Activated CD4-positive, alpha-beta T cell treated with anti-CD3 and anti-CD28 coated beads, Interleukin-2, amount 10 ng/mL, durations not matched to agents 24 days and 14 days (primary cell): ENCODE results near the gene PKD2. TPM values are rescaled to one million over a fixed set of nuclear protein-coding genes. Genes with fewer than 3 reads are reported as not detected.
"Not testable (repeated sequence)": the region's sequence is repeated elsewhere in the genome, so short reads cannot be mapped to it uniquely, and the experiment has no call there.

Source experiments
- DNase-seq: peaks from one replicate; pipeline ENCODE4 v3.0.0; 2022
- H3K27ac Mint-ChIP-seq: one replicate; pipeline ENCODE4 v1.8.0; 2022; ENCODE audit warnings: mild to moderate bottlenecking, mixed read lengths
- H3K27me3 Mint-ChIP-seq: one replicate; pipeline ENCODE4 v1.8.0; 2022; ENCODE audit warnings: mixed read lengths
- H3K36me3 Mint-ChIP-seq: one replicate; pipeline ENCODE4 v1.8.0; 2022; ENCODE audit warnings: low read depth, mild to moderate bottlenecking, mixed read lengths
- H3K4me1 Mint-ChIP-seq: one replicate; pipeline ENCODE4 v1.8.0; 2021; ENCODE audit warnings: mixed read lengths
- H3K4me3 Mint-ChIP-seq: one replicate; pipeline ENCODE4 v1.8.0; 2022; ENCODE audit warnings: mild to moderate bottlenecking, moderate library complexity, mixed read lengths
- H3K9me3 Mint-ChIP-seq: one replicate; pipeline ENCODE4 v1.8.0; 2021; ENCODE audit warnings: mixed read lengths
- intact Hi-C: fragments of 100-400 bp; cut with micrococcal nuclease; formaldehyde crosslinking; loops from one replicate; pipeline ENCODE4 v1.15.1; 2023
- total RNA-seq: library from RNA; stranded (reverse); gene quantifications from 2 replicates; pipeline ENCODE4 v1.2.3, GENCODE V29; 2022

The PKD2 gene
- total RNA-seq, 1 donor from 2014 or later: 12.3 TPM

- H3K9me3 Mint-ChIP-seq: no peaks in the 10 kb centered on the region
Observed at GRCh38 chr4:88107406-88108107, 100.1 kb downstream of the PKD2 start.

GRCh38 chr4:88108108-88108465 is 100.7 kb downstream of the PKD2 start:
- intact Hi-C loops, H3K36me3 Mint-ChIP-seq, H3K4me3 Mint-ChIP-seq, H3K9me3 Mint-ChIP-seq, H3K27ac Mint-ChIP-seq, H3K27me3 Mint-ChIP-seq, H3K4me1 Mint-ChIP-seq, DNase-seq: not testable (repeated sequence)

More at GRCh38 chr4:88107406-88108107, 100.1 kb downstream of the PKD2 start:
- Mint-ChIP-seq H3K4me1 (peaks cover 2% of the 10 kb centered on the region), H3K27ac (no peak overlapping the region), H3K36me3 (no peaks in the 10 kb centered on the region), H3K4me3 (no peak overlapping the region), H3K27me3 (peaks cover 1% of the 10 kb centered on the region)
- DNase-seq: no peak
- intact Hi-C loops: no loop called here

GRCh38 chr4:88108747-88109122 is 101.3 kb downstream of the PKD2 start:
- no peak overlapping the region for H3K4me3 Mint-ChIP-seq
- peaks cover 1% of the 10 kb centered on the region for H3K27me3 Mint-ChIP-seq
- H3K4me1 Mint-ChIP-seq: peaks cover 2% of the 10 kb centered on the region
- intact Hi-C loops: no loop called here
- DNase-seq: no peak
- H3K9me3 Mint-ChIP-seq: no peaks in the 10 kb centered on the region
- H3K27ac Mint-ChIP-seq: no peak overlapping the region
- no peaks in the 10 kb centered on the region for H3K36me3 Mint-ChIP-seq

GRCh38 chr4:88109123-88109881 is 101.9 kb downstream of the PKD2 start:
- Mint-ChIP-seq H3K27ac (no peak overlapping the region), H3K4me1 (peaks cover 2% of the 10 kb centered on the region), H3K4me3 (no peak overlapping the region), H3K27me3 (peaks cover 1% of the 10 kb centered on the region), H3K36me3 (no peaks in the 10 kb centered on the region), H3K9me3 (no peaks in the 10 kb centered on the region)
- DNase-seq: no peak
- intact Hi-C loops: no loop called here

- Mint-ChIP-seq H3K27ac (no peak overlapping the region), H3K4me1 (peaks cover 2% of the 10 kb centered on the region), H3K9me3 (no peaks in the 10 kb centered on the region), H3K4me3 (no peak overlapping the region), H3K27me3 (peaks cover 1% of the 10 kb centered on the region), H3K36me3 (no peaks in the 10 kb centered on the region)
- intact Hi-C loops: no loop called here
- no peak for DNase-seq
Observed at GRCh38 chr4:88110826-88111225, 103.4 kb downstream of the PKD2 start.

GRCh38 chr4:88112856-88113255 is 105.4 kb downstream of the PKD2 start:
- no peaks in the 10 kb centered on the region for H3K27me3 Mint-ChIP-seq
- no peaks in the 10 kb centered on the region for H3K4me1 Mint-ChIP-seq
- no peaks in the 10 kb centered on the region for H3K36me3 Mint-ChIP-seq
- intact Hi-C loops: no loop called here
- no peak for DNase-seq
- no peak overlapping the region for H3K27ac Mint-ChIP-seq
- H3K9me3 Mint-ChIP-seq: peaks cover 2% of the 10 kb centered on the region
- no peak overlapping the region for H3K4me3 Mint-ChIP-seq

GRCh38 chr4:88115587-88115986 is 108.2 kb downstream of the PKD2 start:
- H3K9me3 Mint-ChIP-seq: peaks cover 21% of the 10 kb centered on the region
- no peaks in the 10 kb centered on the region for H3K27me3 Mint-ChIP-seq
- H3K4me1 Mint-ChIP-seq: no peaks in the 10 kb centered on the region
- no peak overlapping the region for H3K27ac Mint-ChIP-seq
- no peak overlapping the region for H3K4me3 Mint-ChIP-seq
- intact Hi-C loops: no loop called here
- DNase-seq: no peak
- peaks cover 1% of the 10 kb centered on the region for H3K36me3 Mint-ChIP-seq

GRCh38 chr4:88119943-88120342 is 112.5 kb downstream of the PKD2 start:
- Mint-ChIP-seq H3K4me1 (no peaks in the 10 kb centered on the region), H3K27me3 (no peaks in the 10 kb centered on the region), H3K27ac (no peak overlapping the region), H3K36me3 (peaks cover 2% of the 10 kb centered on the region), H3K9me3 (peaks cover 36% of the 10 kb centered on the region), H3K4me3 (no peak overlapping the region)
- intact Hi-C loops: no loop called here
- DNase-seq: no peak

GRCh38 chr4:88122260-88122659 is 114.8 kb downstream of the PKD2 start:
- H3K27me3 Mint-ChIP-seq, H3K27ac Mint-ChIP-seq, DNase-seq: not testable (repeated sequence)

More at GRCh38 chr4:88122260-88122659, 114.8 kb downstream of the PKD2 start:
- H3K4me3 Mint-ChIP-seq, H3K36me3 Mint-ChIP-seq, H3K4me1 Mint-ChIP-seq, intact Hi-C loops: not testable (repeated sequence)
- H3K9me3 Mint-ChIP-seq: peaks cover 41% of the 10 kb centered on the region

Other genes with a start within 250 kb of the PKD2 start
- not detected in 2 replicates for gene IBSP, start 208.1 kb upstream of the PKD2 start, total RNA-seq
- gene MEPE, start 174.7 kb upstream of the PKD2 start, total RNA-seq: not detected in 2 replicates
- 0.45 and 0.54 TPM in 2 replicates for gene SPP1, start 31.9 kb upstream of the PKD2 start, total RNA-seq
- gene ABCG2, start 151.0 kb downstream of the PKD2 start, total RNA-seq: 0.56 and 0.76 TPM in 2 replicates